ENCODE data around the gene GATA2.

The GATA2 gene

DNA sequence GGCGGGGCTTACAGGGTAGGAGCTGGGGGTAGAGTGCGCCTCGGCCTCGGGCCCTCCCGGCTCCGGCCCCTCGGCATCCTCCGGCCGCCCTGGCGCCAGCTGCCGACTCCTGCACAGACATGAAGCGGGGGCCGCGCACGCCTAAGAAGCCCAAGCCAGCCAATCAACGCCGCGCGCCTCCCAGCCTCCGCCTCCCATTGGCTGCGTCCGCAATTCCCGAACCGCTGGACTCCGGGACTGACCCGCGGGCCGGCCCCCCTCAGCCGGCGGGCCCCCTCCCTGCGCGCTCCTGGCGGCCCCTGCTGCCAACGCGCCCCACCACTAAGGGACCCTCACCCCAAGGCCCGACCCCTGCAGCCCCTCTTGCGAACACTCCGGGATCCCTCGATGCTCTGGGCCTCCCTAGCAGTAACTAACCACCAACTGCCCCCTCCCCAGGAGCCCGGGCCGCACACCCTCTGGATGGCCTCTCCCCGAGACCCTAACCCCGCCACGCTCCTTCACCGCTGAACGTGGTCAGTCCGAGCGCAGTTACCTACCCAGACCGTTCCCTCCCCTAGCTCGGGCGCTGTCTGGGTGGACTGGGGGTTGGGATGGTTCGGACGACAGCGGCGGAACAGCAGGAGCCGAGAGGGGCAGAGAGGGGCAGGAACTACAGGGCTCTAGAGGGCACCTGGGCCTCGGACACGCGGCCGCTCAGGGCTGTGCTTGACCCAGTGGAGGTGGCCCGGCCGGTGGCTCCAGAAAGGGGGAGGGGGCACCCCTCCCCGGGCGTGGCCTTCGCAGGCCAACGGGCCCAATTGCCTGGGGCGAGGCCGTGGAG lies 5.0 kb downstream of the GATA2 start:
- DNase-seq = peak; percentile 79

DNA sequence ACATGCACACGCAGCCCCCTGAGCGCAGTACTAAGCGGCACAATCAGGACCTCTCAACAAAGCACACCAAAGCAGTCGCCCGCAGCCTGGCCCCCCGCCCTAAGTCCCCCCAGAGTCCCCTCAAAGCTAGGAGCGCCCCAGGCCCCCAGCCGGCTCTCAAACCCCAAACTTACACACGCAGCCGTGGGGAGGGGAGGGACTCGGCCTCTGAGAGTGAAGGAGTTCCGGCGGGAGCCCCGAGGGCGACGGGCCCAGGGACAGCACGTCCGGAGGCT lies 5.5 kb downstream of the GATA2 start:
- DNase-seq = no peak

DNA sequence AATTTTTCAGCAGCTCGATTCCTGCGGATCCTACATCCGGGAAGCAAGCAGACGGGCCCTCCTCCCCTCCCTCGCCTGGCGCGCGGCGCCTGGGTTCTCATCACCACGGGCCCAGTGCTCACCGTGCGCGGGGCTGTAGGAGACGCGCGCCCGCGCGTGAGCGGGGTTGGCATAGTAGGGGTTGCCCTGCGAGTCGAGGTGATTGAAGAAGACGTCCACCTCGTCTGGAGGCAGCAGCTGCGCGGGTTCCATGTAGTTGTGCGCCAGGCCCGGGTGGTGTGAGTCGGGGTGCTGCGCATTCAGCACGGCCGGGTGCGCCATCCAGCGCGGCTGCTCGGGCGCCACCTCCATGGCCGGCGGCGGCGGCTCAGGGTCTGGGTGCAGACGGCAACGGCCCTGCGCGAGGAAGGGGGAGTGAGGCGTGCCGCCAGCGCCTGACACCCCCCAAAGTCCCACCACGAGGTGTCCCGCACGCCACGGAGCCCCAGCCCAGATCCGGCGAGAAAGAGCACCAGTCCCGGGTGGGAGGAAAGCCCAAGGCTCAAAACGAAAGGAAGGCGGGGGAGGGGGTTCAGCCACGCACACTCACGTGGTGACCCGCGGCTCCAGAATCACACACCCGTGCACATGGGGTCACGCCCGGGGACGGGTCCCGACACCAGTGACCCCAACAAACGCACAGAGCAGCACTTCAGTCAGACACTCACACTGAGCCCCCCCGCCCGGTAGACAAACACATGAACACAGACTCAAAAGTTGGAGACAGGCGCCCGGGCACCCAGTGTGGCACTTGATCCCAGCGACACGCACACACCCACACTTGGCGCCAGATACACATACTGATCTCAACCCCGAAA lies 6.1 kb downstream of the GATA2 start:
- no peak for DNase-seq

DNA sequence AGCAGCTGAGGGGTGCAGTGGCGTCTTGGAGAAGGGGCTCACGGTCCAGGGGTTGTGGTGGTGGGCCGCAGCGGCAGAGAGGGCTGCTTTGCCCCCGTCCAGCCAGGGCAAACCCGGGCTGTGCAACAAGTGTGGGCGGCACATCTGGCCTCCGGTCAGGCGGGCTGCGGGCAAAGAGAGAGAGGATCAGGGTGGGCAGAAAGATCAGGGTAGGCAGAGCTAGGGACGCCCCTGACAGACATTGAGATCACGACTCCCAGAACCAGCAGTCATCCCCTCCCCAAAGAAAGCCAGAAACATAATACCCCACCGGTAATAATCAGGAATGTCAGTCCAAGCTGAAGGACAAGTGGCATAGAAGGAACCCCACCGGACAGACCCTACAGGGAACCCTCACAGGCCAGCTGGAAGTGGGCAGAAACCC lies 6.8 kb downstream of the GATA2 start:
- DNase-seq = no peak

DNA sequence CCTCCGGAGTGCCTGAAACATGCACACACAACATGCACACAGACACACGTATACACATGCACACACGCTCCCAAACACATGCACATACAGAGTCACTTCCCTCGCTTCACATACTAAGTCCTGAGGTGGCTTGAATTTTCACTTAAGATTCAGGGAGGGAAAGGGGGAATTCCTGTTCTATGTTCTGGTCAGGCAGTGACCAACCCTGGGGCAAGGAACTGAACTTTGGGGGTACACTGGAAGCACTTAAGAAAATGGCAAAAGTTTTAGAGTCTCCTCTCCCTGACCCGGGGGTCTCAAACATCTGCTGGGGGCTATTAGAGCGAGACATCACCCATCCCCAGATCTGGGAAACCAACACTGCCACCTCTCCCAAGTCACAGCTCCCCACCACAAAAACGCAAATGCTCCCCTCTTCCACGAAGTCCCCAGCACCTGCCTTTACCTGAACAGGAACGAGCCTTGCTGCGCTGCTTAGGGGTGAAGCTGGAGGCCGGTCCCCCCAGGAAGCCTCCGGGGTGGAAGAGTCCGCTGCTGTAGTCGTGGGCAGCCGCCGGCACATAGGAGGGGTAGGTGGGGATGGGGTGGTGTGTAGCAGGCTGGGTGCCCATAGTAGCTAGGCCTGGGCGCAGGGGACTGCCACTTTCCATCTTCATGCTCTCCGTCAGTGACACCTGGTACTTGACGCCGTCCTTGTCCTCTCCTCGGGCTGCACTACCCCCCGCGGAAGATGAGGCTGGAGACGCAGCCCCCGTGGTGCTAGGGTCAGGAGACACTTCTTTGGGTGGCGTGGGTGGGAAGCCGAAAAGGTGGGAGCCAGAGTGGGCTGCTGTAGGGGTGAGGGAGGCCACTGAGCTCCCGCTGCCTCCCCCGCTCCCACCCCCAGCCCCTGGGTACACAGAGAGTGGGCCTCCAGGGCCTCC lies 7.5 kb downstream of the GATA2 start:
- no peak for DNase-seq

DNA sequence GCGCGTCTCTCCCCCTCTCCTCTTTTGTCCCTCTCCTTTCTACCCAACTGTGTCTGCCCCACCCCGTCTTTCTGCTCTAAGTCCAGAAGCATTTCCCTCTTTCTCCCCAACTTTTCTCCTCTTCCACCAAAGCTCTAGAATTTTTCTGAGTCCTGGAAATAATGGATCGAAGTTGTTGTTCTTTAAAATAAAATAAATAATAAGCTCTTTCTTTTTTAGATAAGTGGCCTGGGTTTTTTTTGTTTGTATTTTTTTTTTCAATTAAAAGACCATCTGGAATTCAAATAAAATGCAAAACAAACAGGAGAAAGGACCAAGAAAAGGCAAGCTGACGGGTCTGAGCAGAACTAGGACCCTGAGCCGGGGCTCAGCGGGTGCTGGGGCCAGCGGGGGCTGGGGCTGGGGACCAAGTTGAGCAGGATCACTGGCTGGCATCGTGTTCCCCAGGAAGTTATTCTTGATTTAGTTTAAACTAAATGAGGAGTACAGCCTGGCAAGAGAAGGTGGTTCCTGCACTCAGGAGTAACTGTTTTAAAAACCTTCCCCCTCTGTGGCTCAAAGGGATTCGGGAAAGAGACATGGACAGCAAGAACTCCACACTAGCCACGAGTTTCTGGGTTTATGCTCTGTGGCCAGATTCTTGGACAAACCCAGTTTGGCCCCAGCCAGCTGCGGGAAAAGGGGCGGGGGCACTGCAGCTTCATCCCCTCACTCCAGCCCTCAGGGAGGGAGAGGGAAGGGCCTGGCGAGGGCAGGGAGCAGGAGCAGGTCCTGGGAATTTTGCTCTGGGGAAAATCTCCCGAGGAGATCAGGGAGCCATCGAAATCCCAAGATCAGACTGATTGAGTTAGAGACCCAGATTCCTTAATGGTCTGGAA lies 8.4 kb downstream of the GATA2 start:
- no peak for DNase-seq

DNA sequence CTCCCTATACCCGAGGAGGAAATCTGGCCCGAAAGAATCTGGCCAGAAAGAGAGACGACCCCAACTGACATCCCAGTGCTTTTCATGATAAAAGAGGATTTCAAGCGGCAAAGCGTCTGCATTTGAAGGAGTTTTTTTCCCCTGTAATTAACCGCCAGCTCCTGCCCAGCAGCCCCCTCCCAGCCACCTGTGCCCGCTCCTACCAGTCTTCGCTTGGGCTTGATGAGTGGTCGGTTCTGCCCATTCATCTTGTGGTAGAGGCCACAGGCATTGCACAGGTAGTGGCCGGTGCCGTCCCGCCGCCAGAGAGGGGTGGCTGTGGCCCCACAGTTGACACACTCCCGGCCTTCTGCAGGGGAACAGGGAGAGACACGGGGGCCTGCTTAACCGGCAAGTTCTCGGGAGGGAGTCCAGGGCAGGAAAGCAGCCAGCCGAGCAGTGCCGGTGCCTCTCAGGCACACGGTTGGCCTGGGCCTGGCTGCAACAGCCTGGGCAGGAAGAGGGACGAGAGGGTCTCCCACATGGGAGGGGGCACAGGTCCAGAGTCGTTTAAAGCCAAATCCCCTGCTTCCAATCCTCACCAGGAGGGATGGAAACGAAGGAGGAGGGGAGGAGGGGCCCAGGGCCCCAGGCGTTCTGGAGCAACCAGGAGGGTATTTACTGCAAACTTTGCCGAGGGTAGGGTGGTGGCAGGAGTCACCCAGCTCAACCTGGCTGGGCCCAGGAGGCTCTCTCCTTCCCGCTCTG lies 9.2 kb downstream of the GATA2 start:
- no peak for DNase-seq

DNA sequence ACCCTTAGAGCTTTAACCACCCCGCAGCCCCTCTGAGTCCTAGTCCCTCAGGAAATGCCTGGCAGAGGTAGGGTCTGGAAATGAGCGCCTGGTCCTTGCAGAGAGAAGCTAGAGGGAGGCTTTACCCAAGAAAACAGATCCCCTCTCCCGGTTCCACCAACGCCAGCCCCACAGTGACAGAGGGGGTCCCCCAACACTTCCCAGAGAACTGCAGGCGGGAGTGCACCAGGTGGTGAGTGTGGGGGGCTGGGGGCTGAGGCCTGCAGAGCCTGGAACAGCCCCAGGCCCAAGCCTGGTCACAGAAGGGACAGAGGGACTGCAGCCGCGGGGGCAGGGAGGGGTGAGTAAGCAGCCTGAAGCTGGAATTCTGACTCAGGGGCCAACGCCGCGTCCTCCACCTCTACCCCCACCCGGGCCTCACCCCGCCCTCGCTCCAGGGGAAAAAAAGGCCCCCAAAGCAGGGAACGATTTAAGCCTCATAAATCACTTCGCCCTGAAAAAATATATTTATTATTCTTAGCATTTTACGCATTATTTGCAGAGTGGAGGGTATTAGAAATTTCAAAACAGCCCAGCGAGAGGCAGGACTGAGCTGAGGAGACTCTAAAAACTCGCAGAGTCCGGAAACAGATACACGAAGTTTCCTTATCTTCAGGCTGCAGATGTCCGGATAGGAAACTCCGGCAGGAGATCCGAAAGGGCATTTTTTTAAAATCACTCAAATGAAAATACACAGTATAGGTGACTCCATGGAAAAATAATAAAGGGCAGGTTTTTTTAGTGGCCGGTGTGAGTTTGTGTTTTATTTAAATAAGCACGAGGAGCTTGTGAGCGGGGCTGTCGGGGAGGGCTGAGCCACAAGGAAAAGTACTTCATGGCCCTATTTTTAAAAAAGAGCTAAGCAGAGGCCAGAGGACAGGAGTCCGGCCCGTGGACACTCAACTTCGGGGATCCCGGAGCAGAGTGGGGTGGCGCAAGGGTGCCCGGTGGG lies 10.0 kb downstream of the GATA2 start:
- peak; percentile 65 for DNase-seq

DNA sequence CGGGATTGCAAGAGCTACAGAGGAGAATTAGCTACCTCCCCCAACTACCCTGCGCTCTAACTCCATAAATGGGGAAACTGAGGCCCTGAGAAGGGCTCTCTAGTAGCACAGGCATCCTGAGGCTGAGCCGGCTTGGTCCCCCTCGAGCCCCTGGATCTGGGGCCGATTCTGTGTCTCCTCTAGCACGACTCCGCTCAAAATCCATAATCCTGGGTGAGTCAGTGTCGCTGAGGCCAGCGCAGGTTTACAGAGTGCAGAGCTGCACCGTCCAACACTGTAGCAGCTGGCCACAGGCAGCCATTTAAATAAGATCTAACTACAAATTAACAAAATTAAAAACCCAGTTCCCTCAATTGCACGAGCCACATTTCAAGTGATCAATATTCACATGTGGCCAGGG lies 10.8 kb downstream of the GATA2 start:
- no peak for DNase-seq

DNA sequence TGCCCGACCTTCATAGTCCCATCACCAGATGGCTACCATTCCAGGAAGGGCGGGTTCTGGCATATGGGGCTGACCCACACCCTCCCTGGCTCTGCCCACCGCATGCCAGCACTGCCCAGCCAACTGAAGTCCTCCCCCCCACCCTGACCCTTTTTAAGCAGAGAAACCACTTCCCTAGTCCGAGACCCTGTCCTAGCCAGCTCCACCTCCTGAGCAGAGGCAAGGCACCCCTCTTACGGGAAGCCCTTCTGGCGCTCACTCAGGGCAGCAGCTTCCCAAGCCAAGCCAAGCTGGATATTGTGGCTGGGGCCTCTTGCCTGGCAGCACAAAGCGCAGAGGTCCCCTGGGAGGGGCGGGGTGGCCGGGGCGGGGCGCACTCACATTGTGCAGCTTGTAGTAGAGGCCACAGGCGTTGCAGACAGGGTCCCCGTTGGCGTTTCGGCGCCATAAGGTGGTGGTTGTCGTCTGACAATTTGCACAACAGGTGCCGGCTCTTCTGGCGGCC lies 11.5 kb downstream of the GATA2 start:
- DNase-seq = peak; percentile 48

DNA sequence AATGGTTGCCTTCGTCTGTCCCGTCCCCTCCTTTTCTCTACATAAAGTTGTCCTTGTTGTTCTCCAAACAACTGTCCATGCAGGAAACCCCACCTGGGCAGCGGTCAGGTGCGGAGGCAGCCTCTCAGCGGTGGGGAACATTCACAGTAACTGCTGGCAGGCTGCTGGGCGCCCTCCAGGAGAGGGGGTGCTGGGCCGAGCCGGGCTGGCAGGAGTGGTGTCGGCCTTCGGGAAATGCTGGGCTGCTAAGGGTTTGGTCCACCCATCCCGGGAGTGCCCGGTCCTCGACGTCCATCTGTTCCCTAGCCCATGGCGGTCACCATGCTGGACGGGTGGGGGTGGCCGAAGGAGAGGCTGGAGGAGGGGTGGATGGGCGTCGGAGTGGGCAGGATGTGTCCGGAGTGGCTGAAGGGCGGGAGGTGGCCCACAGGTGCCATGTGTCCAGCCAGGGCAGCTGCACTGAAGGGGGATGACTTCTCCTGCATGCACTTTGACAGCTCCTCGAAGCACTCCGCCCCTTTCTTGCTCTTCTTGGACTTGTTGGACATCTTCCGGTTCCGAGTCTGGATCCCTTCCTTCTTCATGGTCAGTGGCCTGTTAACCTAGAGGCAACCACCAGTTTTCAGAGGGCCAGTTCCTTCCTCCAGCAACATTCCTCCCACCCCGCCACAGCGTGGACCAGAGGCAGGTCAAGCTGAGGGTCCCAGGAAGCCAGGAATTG lies 12.1 kb downstream of the GATA2 start:
- DNase-seq = no peak

DNA sequence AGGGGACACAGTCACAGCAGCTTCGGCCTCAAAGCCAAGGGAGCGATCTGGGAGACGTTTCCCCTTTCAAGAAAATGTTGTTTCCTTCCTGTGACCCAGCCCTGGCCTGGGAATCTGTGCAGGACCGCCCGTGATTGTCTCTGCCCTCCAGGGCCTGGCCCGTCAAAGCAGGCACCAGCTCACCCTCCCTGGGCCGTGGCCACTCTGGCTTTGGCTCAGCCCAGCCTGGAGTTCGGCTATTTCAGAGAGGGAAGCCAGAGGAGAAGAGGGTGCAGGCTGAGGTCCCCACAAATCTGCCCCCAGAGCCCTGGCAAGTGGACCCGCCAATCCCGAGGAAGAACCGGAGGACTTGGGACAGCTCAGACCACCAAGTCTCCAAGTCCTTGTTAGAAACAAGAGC lies 12.7 kb downstream of the GATA2 start:
- no peak for DNase-seq

DNA sequence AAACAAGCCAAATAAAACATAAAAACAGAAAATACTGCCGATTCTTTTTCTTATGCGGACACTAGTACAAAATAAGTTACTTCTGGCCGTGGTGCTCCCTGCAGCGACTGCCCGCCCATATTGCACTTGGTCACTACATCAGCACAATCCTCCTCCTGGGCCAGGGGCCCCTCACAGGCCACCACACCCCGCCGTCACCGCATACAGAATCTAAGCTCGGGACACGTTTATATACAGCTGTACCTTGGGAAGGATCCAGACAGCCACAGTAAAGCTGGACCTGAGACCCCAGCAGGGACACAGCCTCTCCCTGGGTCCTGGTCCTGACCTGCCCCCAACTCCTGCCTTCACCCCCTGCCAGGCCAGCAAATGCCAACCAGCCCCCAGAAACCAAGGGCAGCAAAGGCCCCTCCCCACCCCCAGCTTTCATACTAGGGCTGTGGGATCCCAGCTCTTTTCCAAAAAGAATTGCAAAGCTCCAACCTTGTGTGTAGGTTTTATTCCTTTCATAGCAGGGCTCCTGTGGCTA lies 13.4 kb downstream of the GATA2 start:
- no peak for DNase-seq

DNA sequence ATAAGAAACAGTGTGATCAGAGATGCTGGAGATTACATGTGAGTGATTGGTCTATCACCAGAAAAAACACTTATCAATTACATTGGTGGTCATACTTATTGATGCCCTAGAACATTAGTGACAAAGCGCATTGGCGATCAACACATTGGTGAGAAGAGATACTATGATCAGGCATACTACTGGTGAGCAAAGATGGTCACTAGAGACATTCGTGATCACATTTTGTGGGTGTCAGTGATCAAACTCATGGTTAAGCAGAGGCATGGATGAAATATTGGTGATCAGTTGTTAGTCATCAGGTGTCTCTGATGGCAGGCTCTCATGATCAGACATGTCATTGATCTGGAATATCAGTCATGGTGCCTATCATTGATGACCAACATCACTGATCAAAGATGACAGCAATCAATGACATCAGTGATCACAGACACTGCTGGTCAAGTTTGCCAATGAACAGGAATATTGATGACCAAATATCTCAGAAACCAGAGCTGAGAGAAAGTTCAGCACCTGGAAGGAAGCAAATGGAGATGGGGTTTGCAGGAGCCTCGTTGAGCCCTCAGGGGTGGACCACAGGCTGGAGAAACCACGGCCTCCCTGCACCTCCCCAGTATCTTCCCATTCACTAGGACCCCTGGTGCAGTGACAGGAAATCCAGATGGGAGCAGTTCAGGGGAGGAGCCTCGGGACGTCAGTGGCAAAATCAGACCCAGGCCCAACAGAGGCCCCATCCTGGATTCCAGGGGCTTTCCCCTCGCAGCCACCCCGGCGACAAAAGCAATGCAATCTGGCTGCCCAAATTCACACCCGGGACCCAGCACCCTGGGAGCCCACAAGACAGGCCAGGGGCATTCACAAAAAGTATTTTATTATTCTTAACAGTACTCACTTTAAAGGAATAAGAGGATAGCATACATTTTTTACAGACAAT lies 14.2 kb downstream of the GATA2 start:
- no peak for DNase-seq

DNA sequence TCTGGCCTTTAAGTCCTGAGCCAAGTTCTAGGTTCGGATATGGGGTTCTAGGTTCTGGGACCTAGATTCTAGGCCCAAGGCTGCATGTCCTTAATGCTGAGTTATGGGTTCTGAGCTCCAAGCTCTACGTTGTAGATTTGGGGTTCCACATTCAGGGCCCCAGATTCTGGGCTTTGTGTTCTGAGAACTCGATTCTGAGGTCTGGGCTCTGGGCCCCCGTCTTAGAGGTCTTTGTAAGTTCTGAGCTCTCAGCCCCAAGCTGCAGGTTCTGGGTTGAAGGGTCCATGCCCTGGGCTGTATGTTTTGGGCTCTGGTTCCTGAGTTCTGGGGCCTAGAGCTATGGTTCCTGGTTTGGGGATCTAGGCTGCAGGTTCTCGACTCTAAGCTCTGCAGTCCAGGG lies 16.3 kb downstream of the GATA2 start:
- DNase-seq = no peak

DNA sequence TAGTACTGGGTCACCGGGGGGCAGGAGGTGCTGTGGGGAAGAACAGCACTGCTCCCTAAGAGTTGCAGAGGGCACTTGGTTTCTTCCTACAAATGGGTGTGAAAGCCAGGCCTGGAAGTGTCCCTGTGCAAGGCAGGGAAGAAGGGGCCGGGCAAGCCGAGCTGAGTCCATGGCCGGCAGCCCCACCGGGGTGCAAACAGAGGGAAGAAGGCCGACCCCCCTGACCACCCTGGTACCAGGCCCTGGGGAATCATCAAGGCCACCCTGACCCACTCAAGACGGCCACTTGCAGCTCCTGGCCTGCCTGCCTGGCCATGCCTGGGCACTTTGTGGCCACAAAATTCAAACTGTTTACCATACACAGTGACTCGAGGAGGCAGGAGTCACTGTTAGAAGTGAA lies 17.6 kb downstream of the GATA2 start:
- no peak for DNase-seq

DNA sequence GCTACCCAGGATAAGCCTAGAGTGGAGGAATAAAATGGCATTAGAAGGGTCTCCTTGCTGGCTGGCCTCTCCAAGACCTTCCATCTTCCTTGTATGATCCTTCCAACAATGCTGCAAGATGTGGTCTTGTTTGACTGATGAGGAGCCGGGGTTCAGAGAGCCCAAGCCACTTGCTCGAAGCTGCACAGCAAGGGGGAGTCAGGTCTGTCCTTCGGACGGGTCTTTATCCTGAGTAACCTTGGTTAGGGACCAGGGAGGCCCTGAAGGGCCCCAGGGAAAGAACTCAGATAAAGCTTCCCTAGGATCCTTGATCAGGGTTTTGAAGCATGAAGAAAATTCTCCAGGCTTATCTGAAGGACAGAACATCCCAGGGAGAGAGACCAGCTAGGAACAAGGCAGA lies 19.3 kb downstream of the GATA2 start:
- no peak for DNase-seq

DNA sequence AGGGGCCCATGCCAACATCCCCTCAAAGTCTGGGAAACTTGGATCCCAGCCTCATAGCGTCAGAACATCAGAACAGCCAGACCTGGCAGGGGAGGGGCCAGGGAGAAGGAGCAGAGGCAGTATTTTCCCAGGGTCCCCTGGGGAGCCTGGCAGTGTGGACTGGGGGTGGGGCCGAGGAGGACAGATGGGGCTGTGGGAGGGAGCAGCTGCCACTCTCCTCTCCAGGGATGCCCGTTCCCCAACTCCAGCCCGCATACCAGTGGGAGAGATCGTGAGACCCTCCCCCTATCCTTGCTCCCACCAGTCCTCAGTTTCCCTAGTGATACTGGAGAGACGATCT lies 19.9 kb downstream of the GATA2 start:
- DNase-seq = no peak
